Hepatocyte (in vitro differentiated cells): Measurements from ENCODE around the gene ZBTB5. TPM values are rescaled to one million over a fixed set of nuclear protein-coding genes. Genes with fewer than 3 reads are reported as not detected.
A peak's percentile ranks its signal among the peaks of the same experiment; 100 is the strongest.
"Not testable (repeated sequence)": the region's sequence is repeated elsewhere in the genome, so short reads cannot be mapped to it uniquely, and the experiment has no call there.

Experiments used
- DNase-seq: peaks from one replicate; pipeline ENCODE4 v3.0.0-alpha.2; 2016; ENCODE audit warnings: low spot score
- H2AFZ ChIP-seq: fragments of 200-600 bp; sonication (generic); 2 replicates; pipeline ENCODE4 v1.6.0; 2016; ENCODE audit warnings: antibody characterized with exemption, mild to moderate bottlenecking
- H3K27ac ChIP-seq: fragments of 200-600 bp; sonication (generic); 2 replicates; pipeline ENCODE4 v1.5.1; 2016; ENCODE audit warnings: mild to moderate bottlenecking
- H3K27me3 ChIP-seq: fragments of 200-600 bp; sonication (generic); 2 replicates; pipeline ENCODE4 v1.6.1; 2016
- H3K36me3 ChIP-seq: fragments of 200-600 bp; sonication (generic); replicated peaks from 2 replicates; pipeline ENCODE4 v1.5.1; 2016; ENCODE audit warnings: low read depth; ENCODE audit not compliant: insufficient read depth
- H3K4me1 ChIP-seq: fragments of 200-600 bp; sonication (generic); 2 replicates; pipeline ENCODE4 v1.5.1; 2016; ENCODE audit warnings: mild to moderate bottlenecking, moderate library complexity; ENCODE audit not compliant: insufficient read depth
- H3K4me2 ChIP-seq: fragments of 200-600 bp; sonication (generic); 2 replicates; pipeline ENCODE4 v1.6.0; 2016
- H3K4me3 ChIP-seq: fragments of 200-600 bp; sonication (generic); 2 replicates; pipeline ENCODE4 v1.5.1; 2016; ENCODE audit warnings: mild to moderate bottlenecking
- H3K79me2 ChIP-seq: fragments of 200-600 bp; sonication (generic); 2 replicates; pipeline ENCODE4 v1.6.0; 2017; ENCODE audit warnings: mild to moderate bottlenecking
- H3K9me2 ChIP-seq: fragments of 200-600 bp; sonication (generic); replicated peaks from 2 replicates; pipeline ENCODE4 v1.6.0; 2017; ENCODE audit warnings: mild to moderate bottlenecking; ENCODE audit not compliant: insufficient read depth
- H3K9me3 ChIP-seq: fragments of 200-600 bp; sonication (generic); 2 replicates; pipeline ENCODE4 v1.5.1; 2016; ENCODE audit warnings: low read depth, mild to moderate bottlenecking
- H4K20me1 ChIP-seq: fragments of 200-600 bp; sonication (generic); 2 replicates; pipeline ENCODE4 v1.6.0; 2016; ENCODE audit warnings: mild to moderate bottlenecking; ENCODE audit not compliant: insufficient read depth, poor library complexity, severe bottlenecking
- EZH2 ChIP-seq: fragments of 200-600 bp; sonication (generic); IDR thresholded peaks from 2 replicates; pipeline ENCODE4 v1.6.1; 2016; ENCODE audit warnings: antibody characterized with exemption, mild to moderate bottlenecking, borderline replicate concordance
- EZH2phosphoT487 ChIP-seq: fragments of 200-600 bp; sonication (generic); IDR thresholded peaks from one replicate; pipeline ENCODE4 v1.6.1; 2018; ENCODE audit warnings: antibody characterized with exemption, mild to moderate bottlenecking, low read depth, moderate library complexity; ENCODE audit not compliant: unreplicated experiment, severe bottlenecking
- WGBS: methylation state at CpG from one replicate; pipeline ENCODE4 v1.1.6; 2016; ENCODE audit warnings: low lambda C conversion rate; ENCODE audit errors: missing lambda C conversion rate; 5-methylcytosine and 5-hydroxymethylcytosine counted together
- polyA plus RNA-seq: library from polyadenylated mRNA; unstranded; fragments of >200 nt; fragmentation: Nextera tagmentation; extraction: Ambion mirVana; gene quantifications from 2 replicates; pipeline ENCODE4 v1.2.1, GENCODE V29; 2016
- total RNA-seq: library from RNA; depleted of rRNA; stranded (reverse); fragments of >200 nt; gene quantifications from 2 replicates; pipeline ENCODE4 v1.2.3, GENCODE V29; 2014
- TF ChIP-seq, protein P1 (sequence below): fragments of 200-600 bp; sonication (generic); IDR thresholded peaks from 2 replicates; pipeline ENCODE4 v1.5.1; 2016; ENCODE audit warnings: antibody characterized with exemption, mild to moderate bottlenecking; ENCODE audit not compliant: poor library complexity

ZBTB5 gene
- total and polyA plus RNA-seq, 2 experiments from 2014 or later: 3.8 to 21.8 TPM

DNA sequence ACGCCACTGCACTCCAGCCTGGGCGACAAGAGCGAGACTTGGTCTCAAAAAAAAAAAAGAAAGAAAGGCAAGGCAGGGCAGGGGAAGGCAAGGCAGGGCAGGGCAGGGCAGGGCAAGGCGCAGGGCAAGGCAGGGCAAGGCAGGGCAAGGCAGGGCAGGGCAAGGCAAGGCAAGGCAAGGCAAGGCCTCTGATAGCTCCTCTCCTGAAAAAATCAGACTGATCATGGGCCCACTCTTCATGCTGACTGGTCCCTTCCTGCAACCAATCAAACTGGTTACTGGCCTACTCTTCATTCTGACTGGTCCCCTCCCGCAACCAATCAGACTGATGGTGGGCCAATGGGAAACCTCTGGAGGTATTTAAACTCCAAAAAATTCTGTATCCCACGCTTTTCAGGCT lies 3.4 kb upstream of the ZBTB5 start:
- Histone ChIP-seq H2AFZ (no peak overlapping the region), H3K36me3 (no peaks in the 10 kb centered on the region), H3K27me3 (no peaks in the 10 kb centered on the region), H3K4me1 (peaks cover 6% of the 10 kb centered on the region), H4K20me1 (peaks cover 3% of the 10 kb centered on the region), H3K9me3 (no peaks in the 10 kb centered on the region), H3K4me3 (no peak overlapping the region), H3K27ac (no peak overlapping the region), H3K9me2 (no peaks in the 10 kb centered on the region), H3K79me2 (peaks cover 8% of the 10 kb centered on the region), H3K4me2 (no peak overlapping the region)
- WGBS: 88% methylated on average over 4 of the region's 6 CpGs
- TF ChIP-seq EZH2: no peak
- no peak for DNase-seq

DNA sequence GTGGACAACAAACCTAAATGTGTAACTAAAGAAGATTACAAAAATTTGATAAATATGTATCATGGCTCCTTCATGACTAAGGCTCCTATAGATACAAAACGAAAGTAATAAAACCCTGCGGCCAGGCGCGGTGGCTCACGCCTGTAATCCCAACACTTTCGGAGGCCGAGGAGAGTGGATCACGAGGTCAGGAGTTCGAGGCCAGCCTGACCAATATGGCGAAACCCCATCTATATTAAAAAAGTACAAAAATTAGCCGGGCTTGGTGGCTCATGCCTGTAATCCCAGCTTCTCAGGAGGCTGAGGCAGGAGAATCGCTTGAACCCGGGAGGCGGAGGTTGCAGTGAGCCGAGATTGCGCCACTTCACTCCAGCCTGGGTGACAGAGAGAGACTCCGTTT lies 2.3 kb upstream of the ZBTB5 start:
- not testable (repeated sequence) for H3K9me2 ChIP-seq, H2AFZ ChIP-seq, H3K9me3 ChIP-seq, H3K4me3 ChIP-seq, DNase-seq, H3K36me3 ChIP-seq, H3K27me3 ChIP-seq, H3K27ac ChIP-seq
- H3K4me1 ChIP-seq: peaks cover 14% of the 10 kb centered on the region
- H4K20me1 ChIP-seq: peaks cover 12% of the 10 kb centered on the region
- H3K79me2 ChIP-seq: peaks cover 19% of the 10 kb centered on the region
- 97% methylated on average over 17 of the region's 17 CpGs for WGBS
- H3K4me2 ChIP-seq: peak overlapping the region; percentile 86

DNA sequence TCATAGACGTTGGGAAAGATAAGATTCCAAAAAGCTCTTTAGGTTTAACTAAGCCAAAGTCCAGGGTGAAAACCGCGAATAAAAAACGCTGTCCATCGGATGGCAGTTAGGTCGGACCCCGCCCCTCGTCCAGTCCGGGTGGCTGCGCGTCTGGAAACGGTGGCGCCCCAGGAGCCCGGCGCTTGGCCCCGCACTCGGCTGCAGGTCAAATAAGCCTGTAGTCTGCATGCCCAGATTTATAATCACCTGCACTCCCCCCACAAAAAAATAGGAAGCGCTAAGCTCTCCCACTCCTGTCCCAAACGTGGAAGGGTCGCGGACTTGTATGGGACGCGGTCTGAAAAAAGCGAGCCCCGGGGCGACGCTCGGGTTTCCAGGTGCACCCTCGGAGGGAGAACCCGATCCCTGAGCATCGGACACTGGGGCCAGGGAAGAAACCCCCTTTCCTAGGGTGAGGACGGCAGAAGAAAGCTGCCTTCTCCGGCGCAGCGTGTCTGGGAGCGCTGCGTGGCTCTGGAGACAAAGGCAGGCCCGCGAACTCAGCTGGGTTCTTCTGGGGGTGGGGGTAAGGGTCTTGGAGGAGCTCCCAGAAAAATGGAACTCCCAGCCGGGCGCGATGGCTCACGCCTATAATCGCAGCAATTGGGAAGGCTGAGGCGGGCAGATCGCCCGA lies 923 bp upstream of the ZBTB5 start:
- H3K27ac ChIP-seq: peak overlapping the region; percentile 97
- TF ChIP-seq, protein P1, sequence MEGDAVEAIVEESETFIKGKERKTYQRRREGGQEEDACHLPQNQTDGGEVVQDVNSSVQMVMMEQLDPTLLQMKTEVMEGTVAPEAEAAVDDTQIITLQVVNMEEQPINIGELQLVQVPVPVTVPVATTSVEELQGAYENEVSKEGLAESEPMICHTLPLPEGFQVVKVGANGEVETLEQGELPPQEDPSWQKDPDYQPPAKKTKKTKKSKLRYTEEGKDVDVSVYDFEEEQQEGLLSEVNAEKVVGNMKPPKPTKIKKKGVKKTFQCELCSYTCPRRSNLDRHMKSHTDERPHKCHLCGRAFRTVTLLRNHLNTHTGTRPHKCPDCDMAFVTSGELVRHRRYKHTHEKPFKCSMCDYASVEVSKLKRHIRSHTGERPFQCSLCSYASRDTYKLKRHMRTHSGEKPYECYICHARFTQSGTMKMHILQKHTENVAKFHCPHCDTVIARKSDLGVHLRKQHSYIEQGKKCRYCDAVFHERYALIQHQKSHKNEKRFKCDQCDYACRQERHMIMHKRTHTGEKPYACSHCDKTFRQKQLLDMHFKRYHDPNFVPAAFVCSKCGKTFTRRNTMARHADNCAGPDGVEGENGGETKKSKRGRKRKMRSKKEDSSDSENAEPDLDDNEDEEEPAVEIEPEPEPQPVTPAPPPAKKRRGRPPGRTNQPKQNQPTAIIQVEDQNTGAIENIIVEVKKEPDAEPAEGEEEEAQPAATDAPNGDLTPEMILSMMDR: no peak
- TF ChIP-seq EZH2phosphoT487 (no peak), EZH2 (no peak)
- H3K9me2 ChIP-seq: no peaks in the 10 kb centered on the region
- peak overlapping the region; percentile 95 for H2AFZ ChIP-seq
- peaks cover 22% of the 10 kb centered on the region for H4K20me1 ChIP-seq
- 1% methylated on average over 47 of the region's 47 CpGs for WGBS
- H3K9me3 ChIP-seq: no peaks in the 10 kb centered on the region
- H3K36me3 ChIP-seq: no peaks in the 10 kb centered on the region
- H3K4me1 ChIP-seq: peaks cover 14% of the 10 kb centered on the region
- peak overlapping the region; percentile 86 for H3K4me2 ChIP-seq
- H3K79me2 ChIP-seq: peaks cover 32% of the 10 kb centered on the region
- peak; percentile 90 for DNase-seq
- peak overlapping the region; percentile 46 for H3K4me3 ChIP-seq
- H3K27me3 ChIP-seq: no peaks in the 10 kb centered on the region

DNA sequence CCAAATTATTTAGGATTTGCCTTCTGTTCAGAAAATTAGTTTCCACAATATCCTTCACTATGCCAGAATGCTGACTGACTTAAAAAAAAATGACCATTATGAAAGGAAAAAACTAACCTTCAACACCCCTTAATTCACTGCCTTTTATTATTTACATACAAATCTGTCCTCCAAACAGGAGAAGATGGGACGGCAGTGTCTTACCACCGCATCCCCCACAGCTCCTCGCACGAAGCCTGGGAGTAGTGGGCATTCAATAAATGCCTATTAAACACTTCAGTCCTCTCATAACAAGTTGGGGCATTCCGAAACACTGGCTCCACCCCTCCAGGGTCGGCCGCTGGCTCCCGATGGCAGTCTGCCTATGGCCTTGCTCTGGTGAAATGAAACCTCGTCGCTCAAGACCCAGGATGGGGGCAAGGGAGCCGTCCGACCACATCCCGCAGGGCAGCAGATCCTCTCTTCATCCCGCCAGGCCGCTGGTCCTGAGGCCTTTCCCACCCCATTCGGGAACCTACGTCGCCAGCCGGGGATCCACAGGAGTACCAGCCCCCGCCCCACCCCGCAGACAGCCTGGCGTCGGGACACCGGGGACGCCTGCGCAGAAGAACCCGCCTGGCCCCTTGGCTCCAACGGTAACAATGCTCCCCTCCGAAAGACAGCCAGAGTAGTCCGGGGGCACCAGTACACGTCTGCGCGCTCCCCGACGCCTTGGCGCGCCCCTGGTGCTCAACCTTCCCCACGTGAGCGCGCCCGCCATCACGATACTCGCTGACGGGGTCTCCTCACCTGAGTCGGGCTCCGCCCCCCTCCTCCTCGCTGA lies 613 bp downstream of the ZBTB5 start:
- TF ChIP-seq EZH2 (no peak), EZH2phosphoT487 (no peak)
- TF ChIP-seq, protein P1: no peak
- H4K20me1 ChIP-seq: peaks cover 31% of the 10 kb centered on the region
- peak overlapping the region; percentile 23 for H2AFZ ChIP-seq
- peaks cover 14% of the 10 kb centered on the region for H3K4me1 ChIP-seq
- H3K36me3 ChIP-seq: no peaks in the 10 kb centered on the region
- H3K4me2 ChIP-seq: peak overlapping the region; percentile 82
- H3K9me3 ChIP-seq: no peaks in the 10 kb centered on the region
- peaks cover 48% of the 10 kb centered on the region for H3K79me2 ChIP-seq
- under 1% methylated on average over 47 of the region's 47 CpGs for WGBS
- no peaks in the 10 kb centered on the region for H3K9me2 ChIP-seq
- H3K27ac ChIP-seq: peak overlapping the region; percentile 97
- H3K27me3 ChIP-seq: no peaks in the 10 kb centered on the region
- peak; percentile 91 for DNase-seq
- peak overlapping the region; percentile 72 for H3K4me3 ChIP-seq
